HTERT RPE-1 (cell line): ENCODE data around the gene MYOT.
"Not testable (repeated sequence)": the region's sequence is repeated elsewhere in the genome, so short reads cannot be mapped to it uniquely, and the experiment has no call there.

Source experiments
- in situ Hi-C: fragments of 300-500 bp; cut with MboI; formaldehyde crosslinking; loops from 4 replicates; pipeline ENCODE4 v1.14.3; 2020; ENCODE audit warnings: low sequenced_read_pairs

MYOT gene

GRCh38 chr5:137867664-137868063 lies at the start of gene MYOT:
MYOT (plus strand) TSS chr5:137867860; CDS start chr5:137870652, 2,792 bp downstream.
- in situ Hi-C loops = no loop called here

GRCh38 chr5:137819766-137820165 lies 47.9 kb upstream of the MYOT start:
- in situ Hi-C loops = no loop called here

GRCh38 chr5:137822158-137822764 lies 45.4 kb upstream of the MYOT start:
- in situ Hi-C loops = no loop called here

GRCh38 chr5:137822984-137823383 lies 44.7 kb upstream of the MYOT start:
- in situ Hi-C loops = no loop called here

GRCh38 chr5:137825165-137825564 lies 42.5 kb upstream of the MYOT start:
- in situ Hi-C loops = no loop called here

GRCh38 chr5:137826067-137826466 lies 41.6 kb upstream of the MYOT start:
- in situ Hi-C loops = no loop called here

GRCh38 chr5:137828180-137828579 lies 39.5 kb upstream of the MYOT start:
- in situ Hi-C loops = no loop called here

GRCh38 chr5:137828664-137829063 lies 39.0 kb upstream of the MYOT start:
- in situ Hi-C loops = no loop called here

- in situ Hi-C loops = no loop called here
Observed at GRCh38 chr5:137831105-137831504, 36.6 kb upstream of the MYOT start.

- in situ Hi-C loops = no loop called here
Observed at GRCh38 chr5:137831526-137831925, 36.1 kb upstream of the MYOT start.

- in situ Hi-C loops = no loop called here
Observed at GRCh38 chr5:137832416-137832815, 35.2 kb upstream of the MYOT start.

GRCh38 chr5:137833463-137833862 lies 34.2 kb upstream of the MYOT start:
- in situ Hi-C loops = no loop called here

- in situ Hi-C loops = no loop called here
Observed at GRCh38 chr5:137834498-137835049, 33.1 kb upstream of the MYOT start.

- in situ Hi-C loops = no loop called here
Observed at GRCh38 chr5:137836298-137836697, 31.4 kb upstream of the MYOT start.

GRCh38 chr5:137836997-137837396 lies 30.7 kb upstream of the MYOT start:
- in situ Hi-C loops = no loop called here

GRCh38 chr5:137837491-137838394 lies 29.9 kb upstream of the MYOT start:
- in situ Hi-C loops = no loop called here

GRCh38 chr5:137838976-137839375 lies 28.7 kb upstream of the MYOT start:
- in situ Hi-C loops = no loop called here

- in situ Hi-C loops = no loop called here
Observed at GRCh38 chr5:137842296-137842695, 25.4 kb upstream of the MYOT start.

- in situ Hi-C loops = no loop called here
Observed at GRCh38 chr5:137843676-137844299, 23.9 kb upstream of the MYOT start.

- in situ Hi-C loops = no loop called here
Observed at GRCh38 chr5:137845472-137845871, 22.2 kb upstream of the MYOT start.

- in situ Hi-C loops = no loop called here
Observed at GRCh38 chr5:137847687-137848086, 20.0 kb upstream of the MYOT start.

GRCh38 chr5:137853165-137853564 lies 14.5 kb upstream of the MYOT start:
- in situ Hi-C loops = not testable (repeated sequence)
